Neural crest cell (in vitro differentiated cells): ENCODE measurements around the gene BATF2. TPM values are rescaled to one million over a fixed set of nuclear protein-coding genes. Genes with fewer than 3 reads are reported as not detected.

Experiments
- DNase-seq: peaks from one replicate; pipeline ENCODE4 v3.0.0; 2021; ENCODE audit warnings: low read depth, mixed read lengths, low spot score
- H3K27ac Mint-ChIP-seq: one replicate; pipeline ENCODE4 v1.8.0; 2021; ENCODE audit warnings: mild to moderate bottlenecking, mixed read lengths; ENCODE audit not compliant: unreplicated experiment
- H3K27me3 Mint-ChIP-seq: 2 replicates; pipeline ENCODE4 v1.8.0; 2021; ENCODE audit warnings: low read depth, mild to moderate bottlenecking, mixed read lengths
- H3K36me3 Mint-ChIP-seq: 2 replicates; pipeline ENCODE4 v1.8.0; 2021; ENCODE audit warnings: low read depth, mild to moderate bottlenecking, mixed read lengths
- H3K4me1 Mint-ChIP-seq: 2 replicates; pipeline ENCODE4 v1.8.0; 2021; ENCODE audit warnings: mixed read lengths
- H3K4me3 Mint-ChIP-seq: one replicate; pipeline ENCODE4 v1.8.0; 2021; ENCODE audit warnings: mild to moderate bottlenecking, mixed read lengths
- H3K9me3 Mint-ChIP-seq: 2 replicates; pipeline ENCODE4 v1.8.0; 2021; ENCODE audit warnings: mixed read lengths
- CTCF ChIP-seq: fragments of 200-600 bp; sonication (generic); conservative IDR thresholded peaks from 2 replicates; pipeline ENCODE4 v1.5.0; 2021; ENCODE audit warnings: antibody characterized with exemption, mild to moderate bottlenecking
- total RNA-seq: library from RNA; stranded (reverse); gene quantifications from 2 replicates; pipeline ENCODE4 v1.2.1, GENCODE V29; 2021

BATF2 gene
- total RNA-seq, 1 donor from 2014 or later, result 0.21 TPM

- Mint-ChIP-seq H3K27ac (no peak within 1 kb of the TSS), H3K4me1 (no peaks in the 10 kb centered on the region), H3K4me3 (no peak within 1 kb of the TSS), H3K9me3 (no peaks in the 10 kb centered on the region), H3K27me3 (no peaks in the 10 kb centered on the region), H3K36me3 (no peaks in the 10 kb centered on the region)
- no peak for DNase-seq
- no peak for TF ChIP-seq CTCF
Observed at GRCh38 chr11:64971421-64972233, 25.1 kb downstream of the BATF2 start, which contains the start of gene MAJIN. MAJIN (minus strand) TSS chr11:64972108; CDS start chr11:64959405, 12,703 bp downstream.

- H3K27ac Mint-ChIP-seq, result no peak overlapping the region
- no peaks in the 10 kb centered on the region for H3K36me3 Mint-ChIP-seq
- H3K4me1 Mint-ChIP-seq, result no peaks in the 10 kb centered on the region
- H3K9me3 Mint-ChIP-seq, result no peaks in the 10 kb centered on the region
- DNase-seq, result no peak
- H3K4me3 Mint-ChIP-seq, result no peak overlapping the region
- TF ChIP-seq CTCF, result no peak
- no peaks in the 10 kb centered on the region for H3K27me3 Mint-ChIP-seq
Observed at GRCh38 chr11:64970731-64971151, 26.0 kb downstream of the BATF2 start.

GRCh38 chr11:64969209-64969608 is 27.6 kb downstream of the BATF2 start:
- TF ChIP-seq CTCF, result no peak
- no peaks in the 10 kb centered on the region for H3K9me3 Mint-ChIP-seq

GRCh38 chr11:64967375-64967774 is 29.4 kb downstream of the BATF2 start:
- H3K4me3 Mint-ChIP-seq, result no peak overlapping the region
- H3K4me1 Mint-ChIP-seq, result no peaks in the 10 kb centered on the region
- H3K27me3 Mint-ChIP-seq, result no peaks in the 10 kb centered on the region
- no peak for TF ChIP-seq CTCF
- no peaks in the 10 kb centered on the region for H3K36me3 Mint-ChIP-seq
- H3K27ac Mint-ChIP-seq, result no peak overlapping the region
- no peaks in the 10 kb centered on the region for H3K9me3 Mint-ChIP-seq
- no peak for DNase-seq

More at GRCh38 chr11:64969209-64969608, 27.6 kb downstream of the BATF2 start:
- no peak overlapping the region for H3K27ac Mint-ChIP-seq
- no peaks in the 10 kb centered on the region for H3K27me3 Mint-ChIP-seq
- no peaks in the 10 kb centered on the region for H3K4me1 Mint-ChIP-seq
- H3K4me3 Mint-ChIP-seq, result no peak overlapping the region
- H3K36me3 Mint-ChIP-seq, result no peaks in the 10 kb centered on the region
- no peak for DNase-seq

- no peak for DNase-seq
- no peaks in the 10 kb centered on the region for H3K9me3 Mint-ChIP-seq
- no peak for TF ChIP-seq CTCF
- H3K27me3 Mint-ChIP-seq, result peaks cover 12% of the 10 kb centered on the region
- H3K4me3 Mint-ChIP-seq, result no peak overlapping the region
- no peaks in the 10 kb centered on the region for H3K4me1 Mint-ChIP-seq
- H3K36me3 Mint-ChIP-seq, result no peaks in the 10 kb centered on the region
- no peak overlapping the region for H3K27ac Mint-ChIP-seq
Observed at GRCh38 chr11:64963072-64963631, 33.6 kb downstream of the BATF2 start.
